ENCODE results near the gene CLSTN2. TPM values are rescaled to one million over a fixed set of nuclear protein-coding genes. Genes with fewer than 3 reads are reported as not detected.

The CLSTN2 gene
- total RNA-seq, 2 donors from 2014 or later, result 0.82 to 1.3 TPM

- DNase-seq, result no peak
- Histone ChIP-seq H3K4me1 (no peaks in the 10 kb centered on the region), H3K36me3 (no peaks in the 10 kb centered on the region), H3K4me3 (no peak overlapping the region), H3K9me3 (no peaks in the 10 kb centered on the region), H3K27ac (no peak overlapping the region), H3K27me3 (no peaks in the 10 kb centered on the region), H3K9ac (ENCODE audit: low read depth in 2 of 2, low read length in 2 of 2) (no peak overlapping the region)
- intact Hi-C loops (cut with DNase I), result no loop called here
- TF ChIP-seq CTCF (IDR thresholded peaks at IDR 0.05), result no peak
Measured at GRCh38 chr3:140204271-140204984, 269.4 kb downstream of the CLSTN2 start.

- H3K27me3 ChIP-seq, result no peaks in the 10 kb centered on the region
- H3K27ac ChIP-seq, result no peak overlapping the region
- DNase-seq, result no peak
- H3K9ac ChIP-seq (ENCODE audit: low read depth in 2 of 2, low read length in 2 of 2), result no peak overlapping the region
- intact Hi-C loops (cut with DNase I), result no loop called here
- no peaks in the 10 kb centered on the region for H3K4me1 ChIP-seq
- no peak overlapping the region for H3K4me3 ChIP-seq
- no peaks in the 10 kb centered on the region for H3K9me3 ChIP-seq
- TF ChIP-seq CTCF (IDR thresholded peaks at IDR 0.05), result no peak
- H3K36me3 ChIP-seq, result no peaks in the 10 kb centered on the region
Measured at GRCh38 chr3:140205598-140205997, 270.6 kb downstream of the CLSTN2 start.

GRCh38 chr3:140206196-140207040 lies 271.4 kb downstream of the CLSTN2 start:
- H3K4me1 ChIP-seq, result no peaks in the 10 kb centered on the region
- no peak overlapping the region for H3K27ac ChIP-seq
- no peak overlapping the region for H3K4me3 ChIP-seq
- TF ChIP-seq CTCF (IDR thresholded peaks at IDR 0.05), result no peak
- no peaks in the 10 kb centered on the region for H3K9me3 ChIP-seq
- no peaks in the 10 kb centered on the region for H3K36me3 ChIP-seq
- no peaks in the 10 kb centered on the region for H3K27me3 ChIP-seq
- H3K9ac ChIP-seq (ENCODE audit: low read depth in 2 of 2, low read length in 2 of 2), result no peak overlapping the region
- intact Hi-C loops (cut with DNase I), result no loop called here
- DNase-seq, result no peak

- H3K9ac ChIP-seq (ENCODE audit: low read depth in 2 of 2, low read length in 2 of 2), result no peak overlapping the region
- intact Hi-C loops (cut with DNase I), result no loop called here
- DNase-seq, result no peak
- H3K36me3 ChIP-seq, result no peaks in the 10 kb centered on the region
- H3K27me3 ChIP-seq, result no peaks in the 10 kb centered on the region
- H3K27ac ChIP-seq, result no peak overlapping the region
- no peaks in the 10 kb centered on the region for H3K9me3 ChIP-seq
- H3K4me1 ChIP-seq, result no peaks in the 10 kb centered on the region
- no peak overlapping the region for H3K4me3 ChIP-seq
- TF ChIP-seq CTCF (IDR thresholded peaks at IDR 0.05), result no peak
Measured at GRCh38 chr3:140207541-140207940, 272.6 kb downstream of the CLSTN2 start.

- DNase-seq, result no peak
- Histone ChIP-seq H3K36me3 (no peaks in the 10 kb centered on the region), H3K4me1 (no peaks in the 10 kb centered on the region), H3K4me3 (no peak overlapping the region), H3K27me3 (no peaks in the 10 kb centered on the region), H3K27ac (no peak overlapping the region), H3K9ac (ENCODE audit: low read depth in 2 of 2, low read length in 2 of 2) (no peak overlapping the region), H3K9me3 (no peaks in the 10 kb centered on the region)
- no peak for TF ChIP-seq CTCF (IDR thresholded peaks at IDR 0.05)
- intact Hi-C loops (cut with DNase I), result no loop called here
Measured at GRCh38 chr3:140216249-140216648, 281.3 kb downstream of the CLSTN2 start.

Data from colonic mucosa (tissue), 4 donors.